HG03460 (cell line): ENCODE measurements around the gene RBMS3.
"Not testable (repeated sequence)": the region's sequence is repeated elsewhere in the genome, so short reads cannot be mapped to it uniquely, and the experiment has no call there.

Experiments
- ATAC-seq: cut with Tn5 transposase; IDR thresholded peaks from one replicate; pipeline ENCODE4 v1.9.1; 2021; ENCODE audit not compliant: unreplicated experiment

RBMS3 gene

DNA sequence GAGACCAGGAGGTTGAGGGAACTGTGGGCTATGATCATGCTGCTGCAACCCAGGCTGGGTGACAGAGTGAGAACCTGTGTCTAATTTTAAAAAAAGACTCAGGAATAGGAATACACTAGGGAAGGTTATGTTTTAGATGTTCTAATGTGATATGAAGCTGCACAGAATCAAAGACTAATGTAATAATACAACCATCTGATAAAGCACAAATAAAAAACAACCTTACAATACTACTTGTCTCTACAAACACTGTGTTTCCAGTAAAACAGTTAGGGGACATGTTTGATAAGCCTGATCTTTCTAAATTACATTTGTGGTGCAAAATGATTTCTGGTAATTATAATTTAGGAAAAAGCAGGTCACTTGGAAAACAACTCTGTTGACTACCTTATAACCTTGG is 56.7 kb downstream of the RBMS3 start:
- ATAC-seq: no peak

DNA sequence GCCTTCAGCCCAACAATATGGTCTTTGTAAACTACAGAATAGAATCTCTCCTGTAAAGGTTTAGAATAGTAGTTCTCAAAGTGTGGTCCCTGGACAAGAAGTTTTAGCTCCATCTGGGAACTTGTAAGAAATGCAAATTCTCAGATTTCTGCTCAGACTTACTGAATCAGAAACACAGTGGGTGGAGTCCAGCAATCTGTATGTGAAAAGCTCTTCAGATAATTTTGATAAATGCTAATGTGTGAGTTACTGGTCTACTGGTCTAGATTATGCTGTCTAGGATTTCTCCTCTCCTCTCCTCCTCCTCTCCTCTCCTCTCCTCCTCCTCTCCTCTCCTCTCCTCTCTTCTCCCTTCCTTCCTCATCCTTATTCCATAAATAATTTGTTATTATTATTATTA is 57.5 kb downstream of the RBMS3 start:
- no peak for ATAC-seq

DNA sequence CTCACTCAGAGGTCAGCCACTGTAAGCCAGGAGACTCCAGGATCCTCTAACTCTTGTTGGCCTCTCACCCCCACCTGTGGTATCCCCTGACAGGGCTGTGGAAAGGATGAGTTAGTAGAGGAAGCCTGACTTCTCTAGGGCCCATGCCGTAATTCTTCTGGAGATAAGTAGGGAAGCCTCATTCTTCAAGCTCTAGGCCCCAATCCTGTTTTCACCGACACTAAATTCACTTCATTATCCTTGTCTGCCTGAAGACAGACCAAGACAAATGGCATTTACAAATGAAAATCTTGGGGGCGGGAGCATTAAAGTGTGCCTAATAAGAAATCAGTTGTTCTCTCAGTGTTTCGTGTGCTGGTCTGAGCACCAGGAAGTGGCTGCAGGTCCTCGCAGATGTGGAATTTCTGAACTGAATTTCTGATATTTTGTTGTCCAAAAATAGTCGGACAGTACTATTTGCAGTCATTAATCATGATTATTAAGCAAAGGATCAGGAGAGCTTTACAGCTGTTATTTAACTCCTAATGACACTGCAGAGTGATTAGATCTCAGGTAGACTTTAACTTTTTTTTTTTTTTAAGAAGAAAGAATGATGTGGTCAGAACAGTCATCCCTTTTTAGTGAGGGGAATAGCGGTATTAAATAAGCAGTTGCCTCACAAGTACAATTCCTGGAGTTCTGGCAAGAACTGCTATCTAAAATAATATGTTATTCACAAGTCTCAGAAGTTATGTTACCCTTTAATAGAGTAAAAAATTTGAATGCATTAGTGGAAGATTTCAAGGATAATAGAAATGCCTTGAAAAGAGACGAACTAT is 58.4 kb downstream of the RBMS3 start:
- ATAC-seq: no peak

DNA sequence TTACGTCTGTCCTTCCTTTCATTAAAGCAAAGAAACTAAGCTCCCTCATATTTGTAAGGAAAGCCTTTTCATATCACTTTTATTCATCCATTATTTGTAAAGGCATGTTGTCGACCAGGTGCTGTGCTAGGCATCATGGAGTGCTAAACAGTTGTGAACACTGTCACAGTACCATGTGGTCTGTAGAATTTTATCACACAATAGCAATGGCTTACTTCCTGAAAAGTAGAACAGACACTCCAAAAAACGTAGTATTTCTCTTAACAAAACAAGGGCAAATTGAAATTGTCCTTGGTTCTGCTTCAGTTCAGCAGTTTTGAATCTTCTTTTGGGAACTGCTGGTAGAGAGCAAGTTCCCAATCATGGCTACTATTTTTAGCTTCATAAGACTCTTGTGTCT is 63.3 kb downstream of the RBMS3 start:
- no peak for ATAC-seq

DNA sequence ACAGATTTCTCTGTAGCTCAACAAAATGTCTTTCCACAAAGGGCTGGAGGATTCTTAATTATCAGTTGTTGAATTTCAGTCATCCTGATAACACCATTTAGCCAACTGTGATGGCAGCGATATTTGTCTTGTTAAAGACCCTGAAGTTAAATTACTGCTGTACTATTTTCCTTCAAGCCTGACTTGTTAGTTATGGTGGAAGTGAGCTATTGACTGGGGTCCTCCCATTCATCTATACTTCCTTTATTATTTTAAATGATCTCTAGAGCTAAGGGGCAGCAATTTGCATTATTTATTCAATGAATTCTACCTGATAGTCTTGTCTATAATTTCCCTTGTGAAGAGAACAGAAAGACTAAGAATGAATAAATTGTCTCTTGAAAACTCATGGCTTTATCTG is 64.1 kb downstream of the RBMS3 start:
- no peak for ATAC-seq

DNA sequence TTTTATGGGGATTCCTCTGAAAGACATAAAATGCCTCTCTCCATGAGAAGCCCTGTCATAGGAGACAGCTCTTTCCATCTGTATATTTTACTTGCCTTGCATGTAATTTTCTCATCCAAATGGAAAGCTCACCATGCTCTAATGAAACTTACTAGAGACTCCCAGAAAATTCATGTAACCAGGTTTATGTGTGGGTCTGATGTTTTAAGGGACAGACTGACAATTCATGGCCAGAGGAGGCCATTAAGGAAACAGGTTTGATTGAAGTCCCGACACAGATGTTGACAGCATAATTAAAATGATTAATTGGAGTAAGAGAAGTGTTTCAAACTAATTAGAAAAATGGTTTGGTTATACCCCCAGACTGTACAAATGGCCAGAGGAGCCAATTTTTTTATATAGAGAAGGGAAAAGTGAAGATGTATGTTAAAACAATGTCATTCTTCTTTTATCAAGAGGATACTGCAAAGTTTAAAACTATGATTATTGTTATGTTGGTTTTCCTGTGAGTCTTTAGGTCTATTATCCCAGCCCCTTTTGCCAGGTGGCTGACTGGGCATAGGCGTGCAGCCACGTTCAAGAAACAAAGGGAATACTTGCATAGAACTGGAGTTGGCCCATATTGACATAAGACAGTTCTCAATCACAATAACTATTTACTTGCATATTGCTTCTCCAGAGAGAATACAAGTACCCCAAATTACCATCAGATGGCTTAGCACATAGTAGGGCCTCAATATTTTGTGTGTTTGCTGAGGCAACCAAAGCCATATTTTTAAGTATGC is 64.8 kb downstream of the RBMS3 start:
- ATAC-seq: no peak

DNA sequence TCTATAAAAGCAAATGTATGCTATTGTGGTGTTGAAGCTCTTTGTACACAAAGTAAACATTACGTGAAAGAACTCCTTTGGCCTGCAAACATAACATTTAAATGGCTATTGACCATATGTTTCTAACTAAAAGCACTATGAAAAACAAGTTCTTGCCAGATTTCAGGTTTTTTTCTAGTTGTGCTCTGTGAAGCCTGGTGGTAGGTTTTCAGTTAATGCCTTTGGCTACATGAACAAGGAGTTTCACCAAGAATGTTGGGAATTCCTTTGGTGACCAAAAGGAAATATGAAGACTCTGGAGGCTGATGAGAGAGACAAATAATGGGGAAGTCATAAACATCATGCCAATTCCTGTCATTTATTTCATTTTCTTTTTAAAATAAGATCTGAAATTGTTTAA is 66.0 kb downstream of the RBMS3 start:
- ATAC-seq: no peak

DNA sequence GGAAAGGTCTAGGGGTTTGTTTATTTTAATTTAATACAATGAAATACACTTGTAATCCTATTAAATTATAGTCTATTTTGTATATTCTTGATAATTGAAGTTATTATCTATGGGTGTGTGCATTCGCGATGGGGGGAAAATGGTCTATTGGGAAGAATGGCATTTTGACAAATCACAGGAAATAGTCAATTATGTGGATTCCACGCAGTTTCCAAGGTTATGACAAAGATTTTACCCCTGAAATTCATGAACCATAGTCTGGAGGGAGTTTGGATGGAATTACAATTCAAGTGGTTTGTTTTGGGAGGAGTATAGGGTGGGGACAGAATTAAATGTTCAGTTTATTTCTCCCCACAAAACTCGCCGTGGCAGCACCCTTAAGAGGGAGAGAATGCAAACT is 66.5 kb downstream of the RBMS3 start:
- no peak for ATAC-seq

DNA sequence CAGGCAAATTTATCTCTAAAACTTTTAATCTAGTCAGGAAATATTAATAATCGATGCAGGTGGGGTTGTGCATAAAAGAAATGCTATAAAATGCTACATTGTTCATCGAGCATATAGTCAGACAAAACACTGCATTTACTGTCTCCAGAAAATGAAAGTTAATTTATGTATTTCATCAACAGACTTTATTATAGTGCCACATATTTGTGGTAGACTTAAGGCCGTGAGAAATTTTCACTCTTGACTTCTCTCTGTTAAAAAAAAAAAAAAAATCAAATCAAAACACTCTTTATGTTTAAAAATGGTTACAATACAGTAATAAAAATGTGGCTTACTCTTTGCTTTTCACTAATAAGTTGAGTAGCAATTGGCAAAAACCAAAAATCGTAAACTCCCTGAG is 67.4 kb downstream of the RBMS3 start:
- ATAC-seq: no peak

DNA sequence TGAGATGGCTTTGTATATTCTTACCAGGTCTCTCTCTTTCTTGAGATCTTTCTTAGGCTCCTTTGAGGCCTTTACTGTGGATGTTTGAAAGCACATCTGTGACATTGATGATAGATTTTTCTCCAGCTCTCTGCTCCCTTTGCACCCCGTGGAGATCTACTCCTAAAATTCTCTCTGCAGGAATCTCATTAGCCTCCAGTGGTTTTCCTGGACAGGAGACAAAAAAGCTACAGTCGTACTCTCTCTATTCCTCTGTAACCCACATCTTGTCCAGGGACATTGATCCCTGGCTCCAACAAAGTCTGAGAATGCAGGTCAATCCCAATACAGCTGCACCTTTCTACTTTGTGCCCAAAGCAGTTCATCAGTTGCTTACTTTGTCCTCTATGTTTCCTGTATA is 68.2 kb downstream of the RBMS3 start:
- no peak for ATAC-seq

DNA sequence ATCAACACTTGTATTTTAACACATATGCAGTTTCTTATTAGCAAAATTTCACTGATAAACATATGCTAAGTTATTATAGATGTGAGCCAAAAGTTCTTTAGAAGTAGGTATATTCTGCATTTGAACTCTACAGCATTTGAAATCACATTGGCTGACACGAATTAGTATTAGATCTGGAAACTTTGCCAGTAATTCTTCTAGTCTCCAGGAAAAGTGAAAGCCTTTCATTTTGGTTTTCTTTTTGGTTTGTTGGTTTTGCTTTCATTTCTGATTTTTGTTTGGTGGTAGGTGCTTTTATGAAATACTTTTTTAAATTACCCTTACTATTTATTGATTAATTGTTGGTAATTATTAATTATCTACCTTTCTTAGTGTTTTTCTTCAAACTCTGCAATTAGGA is 72.9 kb downstream of the RBMS3 start:
- no peak for ATAC-seq

DNA sequence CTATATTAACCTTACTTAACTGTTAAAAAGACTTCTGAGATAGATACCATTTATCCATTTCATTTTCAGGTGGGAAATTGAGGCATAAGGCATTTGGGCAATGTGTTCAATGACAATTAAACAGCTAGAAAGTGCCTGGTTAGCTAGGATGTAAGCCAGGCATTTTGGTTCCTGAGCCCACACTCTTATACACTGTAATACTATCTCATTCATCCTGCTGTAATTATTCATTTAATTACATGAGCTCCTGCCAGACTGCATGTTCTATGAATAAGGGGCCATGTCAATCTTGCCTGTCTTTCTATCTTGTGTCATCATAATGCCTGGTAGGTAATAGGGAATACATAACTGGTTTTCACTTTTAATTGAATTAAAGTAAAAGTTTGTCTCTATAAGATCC is 74.0 kb downstream of the RBMS3 start:
- ATAC-seq: no peak

DNA sequence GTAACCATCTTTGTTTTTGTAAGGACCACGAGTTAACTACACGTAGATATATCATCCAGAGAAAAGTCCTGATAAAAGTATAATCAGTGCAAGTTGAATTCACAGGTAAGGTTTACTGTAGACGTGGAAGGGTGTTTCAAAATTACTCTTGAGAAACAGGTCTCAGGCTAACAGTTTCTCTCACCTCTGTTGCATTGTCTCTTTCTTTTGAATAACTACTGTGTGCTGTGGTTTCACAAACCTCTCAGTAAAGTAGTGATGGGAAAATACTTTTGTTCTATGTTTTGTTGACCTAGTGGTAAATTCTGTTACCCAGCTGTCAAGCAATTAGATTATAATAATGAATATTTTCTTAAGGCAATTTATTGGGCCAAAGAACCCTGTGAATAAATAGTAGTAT is 75.2 kb downstream of the RBMS3 start:
- ATAC-seq: no peak

DNA sequence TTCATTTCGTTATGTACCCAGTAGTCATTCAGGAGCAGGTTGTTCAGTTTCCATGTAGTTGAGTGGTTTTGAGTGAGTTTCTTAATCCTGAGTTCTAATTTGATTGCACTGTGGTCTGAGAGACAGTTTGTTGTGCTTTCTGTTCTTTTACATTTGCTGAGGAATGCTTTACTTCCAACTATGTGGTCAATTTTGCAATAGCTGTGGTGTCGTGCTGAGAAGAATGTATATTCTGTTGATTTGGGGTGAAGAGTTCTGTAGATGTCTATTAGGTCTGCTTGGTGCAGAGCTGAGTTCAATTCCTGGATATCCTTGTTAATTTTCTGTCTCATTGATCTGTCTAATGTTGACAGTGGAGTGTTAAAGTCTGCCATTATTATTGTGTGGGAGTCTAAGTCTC is 79.4 kb downstream of the RBMS3 start:
- ATAC-seq: not testable (repeated sequence)

DNA sequence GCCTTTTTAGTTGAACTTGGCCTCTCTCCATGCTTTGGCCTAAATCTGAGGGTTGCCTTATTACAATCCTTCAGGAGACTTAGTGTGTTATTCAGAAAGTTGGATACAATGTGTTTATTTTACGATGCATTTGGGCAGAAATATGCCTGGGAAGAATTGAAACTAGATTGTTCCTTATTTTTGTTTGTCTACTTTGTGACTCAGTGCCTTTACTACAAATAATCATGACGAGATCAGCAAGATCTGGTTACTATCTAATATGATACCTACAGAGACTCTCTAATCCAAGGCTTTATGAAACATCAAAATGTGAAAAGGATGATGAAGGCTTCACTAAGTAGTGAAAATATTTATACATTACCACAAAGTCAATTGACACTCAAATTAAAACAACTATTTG is 82.2 kb downstream of the RBMS3 start:
- ATAC-seq: no peak

DNA sequence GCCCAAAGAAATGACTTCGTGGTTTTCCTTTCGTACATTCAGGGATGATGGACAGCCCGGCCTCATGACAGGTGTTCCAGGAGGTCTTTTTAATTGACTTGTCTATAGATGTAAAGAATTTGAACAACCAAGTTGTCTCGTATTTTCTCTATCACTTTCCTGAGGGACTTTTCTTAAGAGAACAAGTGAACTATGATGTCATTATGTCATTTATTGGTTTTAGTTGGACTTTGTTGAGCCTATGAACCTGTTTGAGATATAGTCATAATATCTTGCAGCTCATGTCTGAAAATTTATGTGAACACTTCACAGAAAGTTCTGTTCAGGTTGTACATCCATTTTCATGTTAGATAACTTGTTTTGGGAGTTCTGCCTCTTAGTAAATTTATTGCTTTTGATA is 89.2 kb downstream of the RBMS3 start:
- no peak for ATAC-seq

DNA sequence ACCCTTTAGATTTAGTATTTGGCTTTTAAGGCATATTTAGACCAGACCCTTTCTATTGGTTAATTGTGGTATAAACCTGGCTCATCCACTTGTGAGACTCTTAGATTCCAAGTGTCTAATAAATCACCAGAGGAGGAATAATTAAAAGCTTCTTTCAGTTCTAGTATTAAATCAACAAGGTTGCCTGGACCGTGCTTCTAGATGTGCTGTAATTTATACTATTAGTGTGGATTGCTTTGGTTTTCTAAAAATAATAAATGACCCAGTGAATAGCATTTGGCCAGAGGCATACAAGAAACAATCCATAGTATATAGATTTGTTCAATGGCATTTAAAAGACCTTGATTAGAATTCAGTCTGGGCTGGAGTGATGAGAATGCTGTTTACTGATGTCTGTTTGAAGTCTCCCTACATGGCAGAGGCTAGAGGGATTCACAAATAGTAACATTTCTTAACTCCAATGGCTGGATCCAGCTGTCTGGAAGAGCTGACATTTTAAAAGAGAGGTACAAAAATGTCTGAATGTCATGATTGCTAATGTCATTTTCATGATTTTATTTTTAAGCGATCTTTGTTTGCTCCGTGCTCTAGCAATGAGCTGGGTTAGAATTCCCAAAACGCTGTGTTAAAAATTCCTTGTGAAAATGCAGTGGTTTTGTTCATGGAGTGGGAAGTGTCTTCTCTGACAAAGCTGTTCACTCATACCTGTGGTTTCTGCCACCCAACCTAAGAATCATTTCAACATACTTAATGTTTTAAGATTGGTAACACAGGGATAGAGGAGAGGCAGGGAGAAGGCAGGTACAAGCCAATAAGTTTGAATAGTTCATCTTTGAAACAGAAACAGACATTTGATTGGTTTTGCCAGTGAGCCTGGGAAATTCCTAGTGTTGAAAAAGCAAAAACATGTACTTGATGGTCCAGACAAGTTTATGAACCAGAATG is 89.9 kb downstream of the RBMS3 start:
- ATAC-seq: no peak

DNA sequence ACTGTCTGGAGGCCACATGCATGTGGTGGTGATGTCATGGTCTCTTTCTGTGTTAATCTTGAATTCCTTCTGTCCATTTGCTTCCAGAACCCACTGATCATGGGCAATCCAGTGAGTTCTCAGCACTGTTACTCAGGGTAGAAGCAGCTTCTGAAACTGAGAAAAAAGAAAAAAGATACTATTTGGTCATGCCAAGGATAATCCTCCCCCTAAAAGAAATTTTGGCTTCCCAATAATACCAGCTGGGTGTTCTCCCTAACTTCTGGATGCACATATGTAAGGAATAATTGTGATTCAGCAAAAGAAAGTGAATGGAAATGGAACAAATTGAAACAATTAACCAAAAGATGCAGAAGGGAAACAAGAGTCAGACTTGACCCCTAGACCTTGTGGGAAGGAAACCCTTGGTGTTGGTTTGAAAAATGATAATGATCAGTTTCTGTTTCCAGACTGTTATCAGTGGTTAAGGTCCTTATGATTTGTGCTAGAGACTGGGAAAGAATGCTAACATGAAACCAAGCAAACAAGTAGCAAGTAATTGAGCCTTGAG is 92.3 kb downstream of the RBMS3 start:
- no peak for ATAC-seq

DNA sequence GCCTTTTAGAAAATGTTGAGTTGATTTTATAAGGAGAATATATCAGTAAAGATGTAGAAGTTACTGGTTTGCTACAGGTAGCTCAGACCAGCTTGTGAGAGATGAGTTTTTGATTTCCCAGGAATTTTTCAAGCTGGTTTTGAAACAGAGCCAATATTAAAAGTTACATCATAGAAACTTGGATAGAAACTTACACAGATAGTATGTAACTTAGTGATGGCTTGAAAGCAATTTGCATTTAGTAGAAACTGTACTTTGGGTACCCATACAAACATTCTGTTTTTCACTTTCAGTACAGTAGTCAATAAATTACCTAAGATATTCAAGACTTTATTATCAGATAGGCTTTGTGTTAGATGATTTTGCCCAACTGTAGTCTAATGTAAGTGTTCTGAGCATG is 93.4 kb downstream of the RBMS3 start:
- ATAC-seq: no peak

DNA sequence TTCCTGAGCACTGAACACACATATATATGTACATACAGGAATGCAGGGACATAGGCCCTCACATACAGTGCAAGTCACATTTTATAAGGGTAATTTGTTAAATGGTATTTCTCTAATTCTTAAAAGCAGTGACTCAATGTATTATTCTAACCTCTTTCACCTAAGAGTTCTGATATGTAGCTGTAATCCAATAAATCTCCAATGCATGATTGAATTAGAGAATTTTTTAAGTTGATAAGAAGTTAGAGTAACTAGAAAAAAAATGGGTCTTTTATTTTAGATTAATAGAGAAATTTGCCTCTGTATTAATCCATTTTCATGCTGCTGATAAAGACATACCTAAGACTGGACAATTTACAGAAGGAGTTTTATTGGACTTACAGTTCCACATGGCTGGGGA is 98.2 kb downstream of the RBMS3 start:
- ATAC-seq: no peak

DNA sequence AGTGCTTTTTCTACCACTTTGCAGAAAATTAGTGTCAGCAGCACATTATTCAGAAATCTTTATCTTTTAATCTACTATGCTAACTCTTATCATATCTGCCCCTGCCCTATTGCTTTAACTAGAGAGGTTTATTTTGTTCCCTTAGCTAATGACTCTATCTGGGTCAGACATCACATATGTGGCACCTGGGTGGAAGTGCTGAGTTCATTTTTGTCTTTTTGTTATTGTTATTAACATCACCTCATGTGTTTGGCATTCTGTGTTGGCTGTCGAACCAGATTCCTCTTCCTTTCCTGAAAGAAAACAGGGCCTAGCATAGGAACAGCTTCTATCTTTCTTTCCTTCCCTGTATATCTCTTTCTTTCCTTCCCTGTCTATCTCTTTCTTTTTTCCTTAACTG is 100.7 kb downstream of the RBMS3 start:
- no peak for ATAC-seq
